Effector CD8-positive, alpha-beta T cell (primary cell): ENCODE results near the gene COL19A1.
"Not testable (repeated sequence)": the region's sequence is repeated elsewhere in the genome, so short reads cannot be mapped to it uniquely, and the experiment has no call there.

Source experiments
- DNase-seq: peaks from one replicate; lab custom pipeline; 2025; lab: John Stamatoyannopoulos, UW

COL19A1 gene

GRCh38 chr6:69965974-69966373, 99.6 kb downstream of the COL19A1 start:
- not testable (repeated sequence) for DNase-seq

GRCh38 chr6:69973138-69973537, 106.8 kb downstream of the COL19A1 start:
- no peak for DNase-seq

DNA sequence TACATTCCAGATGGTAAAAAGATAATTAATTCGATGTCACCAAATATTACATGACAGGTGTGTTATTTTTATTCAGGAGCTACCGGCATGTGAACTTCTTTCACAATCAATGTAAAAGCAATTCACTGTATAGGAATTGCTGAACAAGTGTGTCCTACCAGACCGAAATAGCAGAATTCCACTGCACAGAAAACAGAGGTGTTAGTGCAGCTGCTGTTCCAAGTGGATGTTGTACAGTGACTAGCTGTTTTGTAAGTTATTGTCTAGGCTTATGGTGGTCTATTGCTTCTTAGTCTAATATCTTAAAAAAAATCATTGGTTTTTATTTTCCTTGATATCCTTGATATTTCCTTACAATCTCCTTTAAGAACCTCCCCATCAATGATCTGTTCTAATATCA, 107.4 kb downstream of the COL19A1 start:
- no peak for DNase-seq

DNA sequence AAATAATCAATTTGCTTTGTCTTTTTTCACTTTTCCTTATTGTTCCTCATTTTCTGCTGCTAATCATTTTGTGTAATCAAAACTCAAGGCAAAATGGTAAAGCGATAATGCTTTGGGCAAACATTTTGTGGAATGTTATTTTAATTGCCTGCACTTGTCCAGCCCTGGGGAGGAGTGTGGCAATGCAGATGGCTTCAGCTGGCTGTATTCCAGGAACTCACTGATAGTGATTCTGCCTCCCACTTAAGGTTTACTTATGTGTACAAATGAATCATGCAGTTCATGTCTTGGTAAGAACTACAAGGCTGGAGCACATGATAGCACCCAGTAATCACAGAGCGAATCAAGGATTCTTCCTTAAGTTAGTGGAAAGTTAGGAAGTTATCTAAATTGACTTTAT, 107.8 kb downstream of the COL19A1 start:
- DNase-seq, result no peak

DNA sequence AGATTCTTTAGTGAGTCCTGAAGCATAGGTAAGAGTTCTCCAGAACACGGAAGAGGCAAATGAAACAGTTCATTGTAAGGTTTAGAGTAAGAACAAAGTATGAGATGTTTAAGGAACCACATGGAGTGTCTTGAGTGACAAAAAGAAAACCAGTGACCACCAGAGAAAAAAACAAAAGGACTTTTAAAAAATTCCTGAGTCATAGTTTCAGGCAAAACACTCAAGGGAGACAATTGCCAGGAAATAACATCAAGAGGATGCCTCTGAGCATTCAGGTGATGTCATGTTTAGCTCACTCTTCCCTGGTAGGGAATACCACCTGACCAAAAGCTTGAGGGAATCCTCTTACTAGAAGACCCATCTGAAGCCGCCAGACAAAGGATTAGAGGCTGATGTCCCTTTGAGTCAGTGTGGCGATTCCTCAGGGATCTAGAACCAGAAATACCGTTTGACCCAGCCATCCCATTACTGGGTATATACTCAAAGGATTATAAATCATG, 110.3 kb downstream of the COL19A1 start:
- DNase-seq, result no peak

DNA sequence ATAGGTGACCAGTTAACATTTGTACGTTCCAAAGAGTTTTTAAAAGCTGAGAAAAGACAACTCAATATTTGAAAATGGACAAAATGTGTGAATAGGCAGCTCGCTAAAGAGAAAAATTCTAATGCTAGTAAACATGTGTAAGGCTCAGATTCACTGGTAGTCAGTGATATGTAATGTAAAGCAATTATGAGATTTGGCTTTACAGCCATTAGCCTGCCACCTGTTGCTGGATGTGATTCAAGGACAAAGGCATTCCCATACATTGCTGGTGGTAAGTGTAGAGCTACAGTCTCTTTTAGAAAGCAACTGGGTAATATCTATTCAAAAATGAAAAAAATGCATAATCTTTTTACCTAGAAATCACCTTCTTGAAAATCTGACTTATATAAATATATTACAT, 114.3 kb downstream of the COL19A1 start:
- DNase-seq, result no peak

GRCh38 chr6:69984506-69984905, 118.2 kb downstream of the COL19A1 start:
- no peak for DNase-seq

GRCh38 chr6:69985180-69985579, 118.8 kb downstream of the COL19A1 start:
- DNase-seq, result no peak

GRCh38 chr6:69987550-69987949, 121.2 kb downstream of the COL19A1 start:
- no peak for DNase-seq

DNA sequence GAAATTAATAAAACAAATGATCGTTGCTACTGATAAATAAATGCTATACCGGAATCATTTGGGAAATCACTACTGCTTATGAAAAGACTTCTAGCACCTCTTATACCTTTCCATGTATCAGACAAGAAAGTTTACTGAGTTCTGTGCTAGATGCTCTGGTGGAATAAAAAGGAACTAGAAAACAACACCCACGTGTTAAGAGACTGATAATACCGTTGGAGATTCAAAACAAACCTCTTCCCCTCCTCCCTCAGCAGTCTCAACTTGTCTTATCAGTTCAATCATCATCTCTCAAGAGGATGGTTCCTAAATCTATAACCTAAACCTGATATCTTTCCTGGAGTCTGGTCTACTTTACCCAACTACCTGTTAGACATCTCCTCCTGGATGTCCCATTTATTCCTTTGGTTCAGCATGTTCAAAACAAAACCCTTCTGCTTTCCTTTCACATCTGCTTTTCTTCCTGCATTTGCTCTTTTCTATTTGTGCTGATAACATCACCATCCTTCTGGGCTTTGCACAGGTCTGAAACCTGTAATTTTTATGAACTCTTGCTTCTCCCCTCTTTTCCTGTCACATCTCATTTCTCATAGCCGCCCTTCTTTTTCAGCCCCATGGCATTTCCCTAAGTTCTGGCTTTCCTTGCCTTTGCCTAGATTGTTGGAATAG, 122.2 kb downstream of the COL19A1 start:
- DNase-seq, result no peak

DNA sequence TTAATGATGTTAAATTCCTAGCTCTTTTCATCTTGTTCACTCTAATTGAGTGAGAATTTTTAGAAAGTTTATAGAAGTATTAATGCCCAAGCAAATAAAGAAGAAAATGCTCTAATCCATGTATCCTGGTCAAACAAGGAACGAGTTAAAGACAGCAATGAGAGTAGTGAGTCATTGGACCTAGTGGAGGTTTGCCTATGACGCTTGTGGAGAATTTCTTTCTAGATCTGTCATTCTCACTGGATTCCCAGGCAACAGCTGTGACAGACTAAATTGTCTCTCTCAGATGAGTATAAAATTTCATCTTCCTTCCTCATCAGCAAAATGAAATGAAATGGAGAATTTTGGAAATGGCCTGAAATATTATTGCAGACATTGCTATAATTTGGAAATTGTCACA, 127.9 kb downstream of the COL19A1 start:
- DNase-seq, result no peak

DNA sequence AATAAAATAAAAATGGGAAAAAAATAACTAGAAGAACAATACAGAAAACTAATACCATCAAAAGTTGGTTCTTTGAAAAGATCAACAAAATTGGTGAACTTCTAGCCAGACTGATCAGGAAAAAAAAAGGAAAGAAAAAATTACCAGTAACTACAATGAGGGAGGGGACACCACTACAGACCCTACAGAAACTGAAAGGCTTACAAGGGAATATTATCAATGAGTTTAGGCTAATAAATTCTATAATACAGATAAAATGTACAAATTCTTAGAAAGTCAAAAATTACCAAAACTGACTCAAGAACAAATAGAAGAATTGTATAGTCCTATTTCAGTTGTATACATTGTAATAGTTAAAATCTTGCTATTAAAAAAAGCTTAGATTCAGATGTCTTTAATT, 141.8 kb downstream of the COL19A1 start:
- DNase-seq, result no peak

- DNase-seq, result not testable (repeated sequence)
Observed at GRCh38 chr6:70010339-70010738, 144.0 kb downstream of the COL19A1 start.

DNA sequence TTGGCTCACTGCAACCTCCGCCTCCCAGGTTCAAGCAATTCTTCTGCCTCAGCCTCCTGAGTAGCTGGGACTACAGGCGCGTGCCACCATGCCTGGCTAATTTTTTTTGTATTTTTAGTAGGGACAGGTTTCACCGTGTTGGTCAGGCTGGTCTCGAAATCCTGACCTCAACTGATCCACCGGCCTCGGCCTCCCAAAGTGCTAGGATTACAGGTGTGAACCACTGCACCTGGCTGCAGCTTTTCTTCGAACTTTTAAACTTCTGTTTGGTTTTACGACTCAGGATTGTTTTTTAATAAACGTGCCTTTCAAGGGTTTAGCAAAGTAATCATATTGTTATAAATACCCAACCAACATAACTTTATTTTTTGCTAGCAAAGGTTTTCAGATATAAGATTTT, 156.8 kb downstream of the COL19A1 start:
- not testable (repeated sequence) for DNase-seq

GRCh38 chr6:70028246-70028645, 161.9 kb downstream of the COL19A1 start:
- no peak for DNase-seq

- no peak for DNase-seq
Observed at GRCh38 chr6:70028926-70029325, 162.6 kb downstream of the COL19A1 start.

DNA sequence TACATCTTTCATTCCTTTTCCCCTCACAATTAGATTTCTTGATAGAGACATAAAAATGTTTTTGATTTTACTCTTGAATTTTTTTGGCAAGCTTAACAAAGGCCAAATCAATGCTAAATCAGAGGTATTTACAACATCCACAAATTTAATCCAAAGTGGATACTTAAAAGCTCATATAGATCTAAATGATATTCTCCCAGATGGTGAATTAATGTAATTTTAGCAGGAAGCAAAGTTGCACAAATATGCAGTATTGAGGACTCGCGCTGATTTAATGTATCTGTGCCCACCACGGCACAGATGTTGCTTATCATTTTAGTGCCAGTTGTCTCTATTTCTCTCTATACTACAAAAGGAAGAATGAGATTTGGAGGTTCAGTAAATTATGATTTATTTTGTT, 167.4 kb downstream of the COL19A1 start:
- DNase-seq, result no peak

DNA sequence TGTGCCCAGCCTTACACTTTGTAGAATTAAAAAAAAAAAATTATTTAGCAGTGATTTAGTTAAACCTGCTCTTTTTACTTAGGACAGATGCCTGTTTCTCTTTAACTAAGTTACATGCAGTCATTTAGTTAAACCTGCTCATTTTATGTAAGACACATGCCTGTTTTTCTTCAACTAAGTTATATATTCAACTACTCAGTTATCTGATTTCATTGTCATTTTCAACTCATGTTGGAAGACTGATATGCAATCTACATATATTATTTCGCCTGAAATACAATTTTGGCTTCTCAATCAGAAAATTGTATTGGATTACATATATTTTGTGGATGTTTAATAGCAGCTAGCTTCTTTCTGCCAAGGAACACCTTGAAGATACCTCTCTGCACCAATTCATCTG, 171.1 kb downstream of the COL19A1 start:
- no peak for DNase-seq

DNA sequence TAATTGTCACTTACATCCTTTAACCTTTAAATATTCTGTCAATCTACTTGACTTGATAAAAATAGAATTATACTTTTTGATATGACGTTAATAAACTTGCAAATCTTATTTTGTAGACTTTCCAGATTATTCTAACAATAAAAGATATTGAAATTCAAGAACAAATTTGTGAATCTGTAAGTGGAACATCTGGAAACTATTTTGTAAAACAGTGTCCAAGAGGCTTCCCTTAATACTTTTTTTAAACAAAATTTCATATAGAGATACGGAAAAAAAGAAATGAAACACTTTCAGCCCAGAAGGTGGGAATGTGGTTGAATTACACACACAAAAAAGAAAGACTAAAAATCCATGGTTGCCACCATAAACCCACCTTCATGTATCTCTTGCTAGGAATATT, 174.4 kb downstream of the COL19A1 start:
- DNase-seq, result no peak

DNA sequence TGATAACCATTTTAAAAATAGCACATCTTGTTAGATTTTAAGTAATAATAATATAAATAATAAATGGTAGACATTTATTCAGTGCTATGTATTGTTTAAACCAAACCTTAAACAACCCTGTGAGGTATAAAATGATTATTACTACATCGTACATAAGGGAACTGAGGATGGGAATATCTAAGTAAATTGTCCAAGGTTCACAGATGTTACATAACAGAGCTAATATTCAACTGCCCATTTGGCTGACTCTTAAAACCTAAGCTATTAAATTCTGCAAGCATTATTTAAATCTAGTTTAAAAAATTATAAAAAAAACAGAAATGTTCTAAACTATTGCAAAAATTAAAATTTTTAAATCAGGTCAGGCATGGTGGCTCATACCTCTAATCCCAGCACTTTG, 175.1 kb downstream of the COL19A1 start:
- no peak for DNase-seq

GRCh38 chr6:70045413-70045812, 179.1 kb downstream of the COL19A1 start:
- no peak for DNase-seq

GRCh38 chr6:70051197-70052124, 185.1 kb downstream of the COL19A1 start:
- no peak for DNase-seq
